HFF-Myc (cell line): Measurements from ENCODE around the gene BICRAL.

Source experiments
- DNase-seq: peaks from one replicate; pipeline ENCODE4 v3.0.0-alpha.2; 2011; ENCODE audit warnings: low read depth; ENCODE audit errors: extremely low read depth
- H3K4me3 ChIP-seq: replicated peaks from 2 replicates; pipeline ENCODE4 v1.5.1; 2011; ENCODE audit warnings: low read depth, mild to moderate bottlenecking, control low read depth, low read length
- CTCF ChIP-seq: IDR thresholded peaks from 2 replicates; pipeline ENCODE4 v1.5.1; 2012; ENCODE audit warnings: mild to moderate bottlenecking, low read depth, low read length, control low read depth; ENCODE audit errors: missing control alignments

BICRAL gene

GRCh38 chr6:42818416-42818815 lies 36.6 kb downstream of the BICRAL start:
- no peak for DNase-seq
- H3K4me3 ChIP-seq, result no peak overlapping the region
- no peak for TF ChIP-seq CTCF

GRCh38 chr6:42818878-42819277 lies 37.0 kb downstream of the BICRAL start:
- no peak for TF ChIP-seq CTCF
- no peak overlapping the region for H3K4me3 ChIP-seq
- DNase-seq, result no peak

- DNase-seq, result no peak
- peak; percentile 9 for TF ChIP-seq CTCF
- no peak overlapping the region for H3K4me3 ChIP-seq
Measured at GRCh38 chr6:42819803-42820511, 38.1 kb downstream of the BICRAL start.

- no peak overlapping the region for H3K4me3 ChIP-seq
- DNase-seq, result no peak
- TF ChIP-seq CTCF, result no peak
Measured at GRCh38 chr6:42820512-42821340, 38.9 kb downstream of the BICRAL start.

GRCh38 chr6:42821341-42821668 lies 39.5 kb downstream of the BICRAL start:
- no peak for TF ChIP-seq CTCF
- DNase-seq, result no peak
- no peak overlapping the region for H3K4me3 ChIP-seq

- H3K4me3 ChIP-seq, result no peak overlapping the region
- no peak for DNase-seq
- TF ChIP-seq CTCF, result no peak
Measured at GRCh38 chr6:42821846-42822245, 40.0 kb downstream of the BICRAL start.
